Measurements from ENCODE around the gene ITGA6. TPM values are rescaled to one million over a fixed set of nuclear protein-coding genes. Genes with fewer than 3 reads are reported as not detected.

ITGA6 gene
- total RNA-seq, 2 experiments from 2014 or later, result 46.7 to 47.2 TPM

GRCh38 chr2:172484706-172485105 lies 57.3 kb downstream of the ITGA6 start:
- H3K27me3 Mint-ChIP-seq, result no peaks in the 10 kb centered on the region
- H3K4me3 Mint-ChIP-seq, result no peak overlapping the region
- no peaks in the 10 kb centered on the region for H3K9me3 Mint-ChIP-seq
- DNase-seq, result no peak
- peaks cover 47% of the 10 kb centered on the region for H3K36me3 Mint-ChIP-seq (ENCODE audit: low read depth)
- peaks cover 29% of the 10 kb centered on the region for H3K4me1 Mint-ChIP-seq
- ChIA-PET CTCF (interaction anchor here (0.9 to 1.2 kb wide), 2 partner anchors 11 to 23 kb away, joined by 3 read pairs; no protein-coding TSS in a partner anchor), POLR2A (no interaction called here)
- H3K27ac Mint-ChIP-seq, result no peak overlapping the region

- no peak overlapping the region for H3K4me3 Mint-ChIP-seq
- H3K27ac Mint-ChIP-seq, result no peak overlapping the region
- H3K9me3 Mint-ChIP-seq, result no peaks in the 10 kb centered on the region
- ChIA-PET POLR2A (no interaction called here), CTCF (no interaction called here)
- no peaks in the 10 kb centered on the region for H3K27me3 Mint-ChIP-seq
- peaks cover 11% of the 10 kb centered on the region for H3K4me1 Mint-ChIP-seq
- peaks cover 61% of the 10 kb centered on the region for H3K36me3 Mint-ChIP-seq (ENCODE audit: low read depth)
- DNase-seq, result no peak
Measured at GRCh38 chr2:172488556-172488955, 61.2 kb downstream of the ITGA6 start.

- no peaks in the 10 kb centered on the region for H3K27me3 Mint-ChIP-seq
- DNase-seq, result no peak
- peaks cover 9% of the 10 kb centered on the region for H3K4me1 Mint-ChIP-seq
- no peak overlapping the region for H3K4me3 Mint-ChIP-seq
- ChIA-PET CTCF (interaction anchor here (2.8 kb wide), 1 partner anchor 27 kb away, joined by 9 read pairs; no protein-coding TSS in a partner anchor), POLR2A (no interaction called here)
- H3K27ac Mint-ChIP-seq, result no peak overlapping the region
- H3K9me3 Mint-ChIP-seq, result no peaks in the 10 kb centered on the region
- peaks cover 68% of the 10 kb centered on the region for H3K36me3 Mint-ChIP-seq (ENCODE audit: low read depth)
Measured at GRCh38 chr2:172489681-172490080, 62.3 kb downstream of the ITGA6 start.

- H3K4me3 Mint-ChIP-seq, result peak overlapping the region; percentile 6
- ChIA-PET POLR2A (no interaction called here), CTCF (interaction anchor here (0.6 to 2.9 kb wide), 3 partner anchors 10 to 1539 kb away, joined by 3 to 8 read pairs (median 4); no protein-coding TSS in a partner anchor)
- peaks cover 75% of the 10 kb centered on the region for H3K36me3 Mint-ChIP-seq (ENCODE audit: low read depth)
- DNase-seq, result peak; percentile 54
- H3K9me3 Mint-ChIP-seq, result peaks cover 11% of the 10 kb centered on the region
- H3K4me1 Mint-ChIP-seq, result peaks cover 33% of the 10 kb centered on the region
- peak overlapping the region; percentile 88 for H3K27ac Mint-ChIP-seq
- no peaks in the 10 kb centered on the region for H3K27me3 Mint-ChIP-seq
Measured at GRCh38 chr2:172496160-172496608, 68.8 kb downstream of the ITGA6 start.

GRCh38 chr2:172507199-172507598 lies 79.8 kb downstream of the ITGA6 start:
- no peaks in the 10 kb centered on the region for H3K27me3 Mint-ChIP-seq
- DNase-seq, result no peak
- no peak overlapping the region for H3K4me3 Mint-ChIP-seq
- ChIA-PET CTCF (no interaction called here), POLR2A (no interaction called here)
- peaks cover 13% of the 10 kb centered on the region for H3K9me3 Mint-ChIP-seq
- H3K27ac Mint-ChIP-seq, result no peak overlapping the region
- peaks cover 22% of the 10 kb centered on the region for H3K4me1 Mint-ChIP-seq
- H3K36me3 Mint-ChIP-seq (ENCODE audit: low read depth), result peaks cover 63% of the 10 kb centered on the region

- ChIA-PET CTCF (interaction anchor here (0.5 to 1.1 kb wide), 2 partner anchors 55 to 211 kb away, joined by 3 read pairs; no protein-coding TSS in a partner anchor), POLR2A (no interaction called here)
- Mint-ChIP-seq H3K4me3 (no peak overlapping the region), H3K9me3 (peaks cover 36% of the 10 kb centered on the region), H3K4me1 (peaks cover 20% of the 10 kb centered on the region), H3K27ac (no peak overlapping the region), H3K36me3 (ENCODE audit: low read depth) (peaks cover 62% of the 10 kb centered on the region), H3K27me3 (no peaks in the 10 kb centered on the region)
- no peak for DNase-seq
Measured at GRCh38 chr2:172510088-172510487, 82.7 kb downstream of the ITGA6 start.

- DNase-seq, result no peak
- Mint-ChIP-seq H3K27me3 (no peaks in the 10 kb centered on the region), H3K27ac (no peak overlapping the region), H3K4me3 (no peak overlapping the region), H3K36me3 (ENCODE audit: low read depth) (peaks cover 59% of the 10 kb centered on the region), H3K9me3 (peaks cover 36% of the 10 kb centered on the region), H3K4me1 (peaks cover 20% of the 10 kb centered on the region)
- POLR2A ChIA-PET, result no interaction called here
- CTCF ChIA-PET, result interaction anchor here (0.5 kb wide), 1 partner anchor 211 kb away, joined by 3 read pairs; no protein-coding TSS in a partner anchor
Measured at GRCh38 chr2:172510548-172510947, 83.2 kb downstream of the ITGA6 start.

- ChIA-PET POLR2A (no interaction called here), CTCF (no interaction called here)
- DNase-seq, result no peak
- Mint-ChIP-seq H3K27ac (no peak overlapping the region), H3K4me3 (no peak overlapping the region), H3K9me3 (peaks cover 43% of the 10 kb centered on the region), H3K27me3 (no peaks in the 10 kb centered on the region), H3K36me3 (ENCODE audit: low read depth) (peaks cover 43% of the 10 kb centered on the region), H3K4me1 (peaks cover 20% of the 10 kb centered on the region)
Measured at GRCh38 chr2:172512810-172513523, 85.6 kb downstream of the ITGA6 start.

- Mint-ChIP-seq H3K4me3 (no peak overlapping the region), H3K27ac (no peak overlapping the region), H3K4me1 (peaks cover 17% of the 10 kb centered on the region), H3K27me3 (no peaks in the 10 kb centered on the region), H3K36me3 (ENCODE audit: low read depth) (peaks cover 38% of the 10 kb centered on the region), H3K9me3 (peaks cover 44% of the 10 kb centered on the region)
- ChIA-PET POLR2A (no interaction called here), CTCF (no interaction called here)
- DNase-seq, result no peak
Measured at GRCh38 chr2:172513524-172513900, 86.1 kb downstream of the ITGA6 start.

GRCh38 chr2:172513935-172514586 lies 86.7 kb downstream of the ITGA6 start:
- POLR2A ChIA-PET, result no interaction called here
- H3K27ac Mint-ChIP-seq, result no peak overlapping the region
- no peak overlapping the region for H3K4me3 Mint-ChIP-seq
- DNase-seq, result no peak
- CTCF ChIA-PET, result interaction anchor here (0.6 kb wide), 1 partner anchor 51 kb away, joined by 3 read pairs; no protein-coding TSS in a partner anchor
- peaks cover 50% of the 10 kb centered on the region for H3K9me3 Mint-ChIP-seq
- peaks cover 35% of the 10 kb centered on the region for H3K36me3 Mint-ChIP-seq (ENCODE audit: low read depth)
- H3K27me3 Mint-ChIP-seq, result no peaks in the 10 kb centered on the region
- peaks cover 17% of the 10 kb centered on the region for H3K4me1 Mint-ChIP-seq

GRCh38 chr2:172516299-172516698 lies 88.9 kb downstream of the ITGA6 start:
- Mint-ChIP-seq H3K4me3 (no peak overlapping the region), H3K36me3 (ENCODE audit: low read depth) (peaks cover 37% of the 10 kb centered on the region), H3K4me1 (peaks cover 4% of the 10 kb centered on the region), H3K9me3 (peaks cover 62% of the 10 kb centered on the region), H3K27me3 (no peaks in the 10 kb centered on the region), H3K27ac (no peak overlapping the region)
- POLR2A ChIA-PET, result interaction anchor here (0.6 kb wide), 1 partner anchor 1812 kb away, joined by 3 read pairs; no protein-coding TSS in a partner anchor
- CTCF ChIA-PET, result interaction anchor here (1.2 kb wide), 1 partner anchor 15 kb away, joined by 3 read pairs; no protein-coding TSS in a partner anchor
- DNase-seq, result no peak

- POLR2A ChIA-PET, result no interaction called here
Measured at GRCh38 chr2:172518995-172519394, 91.6 kb downstream of the ITGA6 start.

GRCh38 chr2:172525601-172526000 lies 98.2 kb downstream of the ITGA6 start:
- ChIA-PET POLR2A (no interaction called here), CTCF (no interaction called here)
- H3K27ac Mint-ChIP-seq, result no peak overlapping the region
- no peak for DNase-seq
- H3K36me3 Mint-ChIP-seq (ENCODE audit: low read depth), result peaks cover 25% of the 10 kb centered on the region
- no peaks in the 10 kb centered on the region for H3K27me3 Mint-ChIP-seq
- H3K9me3 Mint-ChIP-seq, result peaks cover 39% of the 10 kb centered on the region
- no peak overlapping the region for H3K4me3 Mint-ChIP-seq
- H3K4me1 Mint-ChIP-seq, result no peaks in the 10 kb centered on the region

More at GRCh38 chr2:172518995-172519394, 91.6 kb downstream of the ITGA6 start:
- CTCF ChIA-PET, result no interaction called here
- H3K27ac Mint-ChIP-seq, result no peak overlapping the region
- no peaks in the 10 kb centered on the region for H3K4me1 Mint-ChIP-seq
- peaks cover 22% of the 10 kb centered on the region for H3K36me3 Mint-ChIP-seq (ENCODE audit: low read depth)
- DNase-seq, result no peak
- peaks cover 47% of the 10 kb centered on the region for H3K9me3 Mint-ChIP-seq
- H3K4me3 Mint-ChIP-seq, result no peak overlapping the region
- H3K27me3 Mint-ChIP-seq, result no peaks in the 10 kb centered on the region

All from activated CD4-positive, alpha-beta T cell treated with anti-CD3 and anti-CD28 coated beads, Interleukin-2, amount 10 ng/mL, durations not matched to agents 7 days and 5 days (primary cell).